Activated B cell treated with CpG ODN at 0.5 μM for 24 hours (primary cell): ENCODE results near the gene ATP6V0A1. TPM values are rescaled to one million over a fixed set of nuclear protein-coding genes. Genes with fewer than 3 reads are reported as not detected.
A peak's percentile ranks its signal among the peaks of the same experiment; 100 is the strongest.
"Not testable (repeated sequence)": the region's sequence is repeated elsewhere in the genome, so short reads cannot be mapped to it uniquely, and the experiment has no call there.

Experiments used
- ATAC-seq: fragments of 200-7000 bp; cut with Tn5 transposase; one replicate; pipeline ENCODE4 v1.10.0; 2021; ENCODE audit warnings: low read depth, mild to moderate bottlenecking, moderate library complexity
- CTCF ChIA-PET: fragments of 350-600 bp; sonication (Branson Sonifier 250); formaldehyde crosslinking; loops from one replicate; lab custom pipeline; 2021; ENCODE audit warnings: antibody characterized with exemption; lab: Charles Lee
- POLR2A ChIA-PET: fragments of 350-600 bp; sonication (Branson Sonifier 250); formaldehyde crosslinking; loops from one replicate; lab custom pipeline; 2021; ENCODE audit warnings: antibody characterized with exemption; lab: Charles Lee
- DNase-seq: peaks from one replicate; pipeline ENCODE4 v3.0.0; 2022
- H3K27ac Mint-ChIP-seq: one replicate; pipeline ENCODE4 v1.8.0; 2020; ENCODE audit warnings: mixed read lengths
- H3K27me3 Mint-ChIP-seq: one replicate; pipeline ENCODE4 v1.8.0; 2021; ENCODE audit warnings: mixed read lengths
- H3K36me3 Mint-ChIP-seq: one replicate; pipeline ENCODE4 v1.8.0; 2021; ENCODE audit warnings: low read depth, mixed read lengths
- H3K4me1 Mint-ChIP-seq: one replicate; pipeline ENCODE4 v1.8.0; 2021; ENCODE audit warnings: mixed read lengths
- H3K4me3 Mint-ChIP-seq: one replicate; pipeline ENCODE4 v1.8.0; 2020; ENCODE audit warnings: mild to moderate bottlenecking, mixed read lengths
- H3K9me3 Mint-ChIP-seq: one replicate; pipeline ENCODE4 v1.8.0; 2020; ENCODE audit warnings: mixed read lengths
- intact Hi-C: fragments of 100-400 bp; cut with micrococcal nuclease; formaldehyde crosslinking; loops from one replicate; pipeline ENCODE4 v1.15.1; 2024
- total RNA-seq: library from RNA; stranded (reverse); gene quantifications from 2 replicates; pipeline ENCODE4 v1.2.3, GENCODE V29; 2022
- TF ChIP-seq, protein P1 (sequence below): fragments of 200-600 bp; IDR thresholded peaks from one replicate; pipeline ENCODE4 v1.8.0; 2022; ENCODE audit warnings: antibody characterized with exemption, mild to moderate bottlenecking

ATP6V0A1 gene
- total RNA-seq, 1 donor from 2014 or later: 75.6 TPM

DNA sequence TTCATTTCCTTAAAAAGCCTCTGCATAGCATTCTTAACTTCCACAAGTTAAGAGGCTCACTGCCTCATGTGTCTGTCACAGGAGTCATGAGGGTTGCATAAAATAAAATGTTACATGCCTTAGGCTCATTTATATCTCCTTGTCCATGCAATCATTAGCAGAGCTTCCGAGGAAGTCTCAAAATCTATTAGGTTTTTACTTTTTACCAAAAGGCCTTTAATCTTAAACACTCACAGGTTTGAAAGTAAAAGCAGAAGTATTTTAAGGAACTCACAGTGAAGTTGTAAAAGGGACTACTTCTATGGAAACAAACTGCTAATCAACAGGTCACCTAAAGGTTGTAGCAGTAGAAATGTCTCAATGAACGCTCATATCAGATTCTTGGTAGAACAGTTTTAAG lies 5.2 kb upstream of the ATP6V0A1 start:
- peak overlapping the region; percentile 71 for H3K27ac Mint-ChIP-seq
- ATAC-seq (peak; percentile 41), DNase-seq (no peak)
- H3K36me3 Mint-ChIP-seq: no peaks in the 10 kb centered on the region
- CTCF ChIA-PET: interaction anchor here (1.1 kb wide), 1 partner anchor 25 kb away, joined by 3 read pairs; no protein-coding TSS in a partner anchor
- peaks cover 59% of the 10 kb centered on the region for H3K4me1 Mint-ChIP-seq
- TF ChIP-seq, protein P1, sequence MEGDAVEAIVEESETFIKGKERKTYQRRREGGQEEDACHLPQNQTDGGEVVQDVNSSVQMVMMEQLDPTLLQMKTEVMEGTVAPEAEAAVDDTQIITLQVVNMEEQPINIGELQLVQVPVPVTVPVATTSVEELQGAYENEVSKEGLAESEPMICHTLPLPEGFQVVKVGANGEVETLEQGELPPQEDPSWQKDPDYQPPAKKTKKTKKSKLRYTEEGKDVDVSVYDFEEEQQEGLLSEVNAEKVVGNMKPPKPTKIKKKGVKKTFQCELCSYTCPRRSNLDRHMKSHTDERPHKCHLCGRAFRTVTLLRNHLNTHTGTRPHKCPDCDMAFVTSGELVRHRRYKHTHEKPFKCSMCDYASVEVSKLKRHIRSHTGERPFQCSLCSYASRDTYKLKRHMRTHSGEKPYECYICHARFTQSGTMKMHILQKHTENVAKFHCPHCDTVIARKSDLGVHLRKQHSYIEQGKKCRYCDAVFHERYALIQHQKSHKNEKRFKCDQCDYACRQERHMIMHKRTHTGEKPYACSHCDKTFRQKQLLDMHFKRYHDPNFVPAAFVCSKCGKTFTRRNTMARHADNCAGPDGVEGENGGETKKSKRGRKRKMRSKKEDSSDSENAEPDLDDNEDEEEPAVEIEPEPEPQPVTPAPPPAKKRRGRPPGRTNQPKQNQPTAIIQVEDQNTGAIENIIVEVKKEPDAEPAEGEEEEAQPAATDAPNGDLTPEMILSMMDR: no peak
- intact Hi-C loops: no loop called here
- no peaks in the 10 kb centered on the region for H3K9me3 Mint-ChIP-seq
- peak overlapping the region; percentile 64 for H3K4me3 Mint-ChIP-seq
- no peaks in the 10 kb centered on the region for H3K27me3 Mint-ChIP-seq
- POLR2A ChIA-PET: no interaction called here

DNA sequence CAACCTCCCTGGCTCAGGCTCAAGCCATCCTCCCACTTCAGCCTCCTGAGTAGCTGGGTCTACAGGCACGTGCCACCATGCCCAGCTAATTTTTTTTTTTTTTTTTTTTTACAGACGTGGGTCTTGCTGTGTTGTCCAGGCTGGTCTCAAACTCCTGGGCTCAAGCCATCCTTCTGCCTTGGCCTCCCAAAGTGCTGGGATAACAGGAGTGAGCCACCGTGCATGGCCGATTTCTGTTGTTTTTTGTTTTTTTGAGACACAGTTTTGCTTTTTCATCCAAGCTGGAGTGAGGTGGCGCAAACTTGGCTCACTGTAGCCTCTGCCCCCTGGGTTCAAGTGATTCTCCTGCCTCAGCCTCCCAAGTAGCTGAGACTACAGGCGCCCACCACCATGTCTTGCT lies 3.7 kb upstream of the ATP6V0A1 start:
- H3K27ac Mint-ChIP-seq, H3K36me3 Mint-ChIP-seq, CTCF ChIA-PET, H3K4me3 Mint-ChIP-seq, H3K27me3 Mint-ChIP-seq, H3K9me3 Mint-ChIP-seq, ATAC-seq, DNase-seq: not testable (repeated sequence)
- POLR2A ChIA-PET: interaction anchor here (0.6 to 1.1 kb wide), 4 partner anchors 11 to 90 kb away, joined by 3 to 6 read pairs (median 3); no protein-coding TSS in a partner anchor
- intact Hi-C loops: loop anchor here (5.0 kb wide), 1 partner anchor 273 kb away; the partner anchor contains the start of gene KCNH4
- peaks cover 71% of the 10 kb centered on the region for H3K4me1 Mint-ChIP-seq

DNA sequence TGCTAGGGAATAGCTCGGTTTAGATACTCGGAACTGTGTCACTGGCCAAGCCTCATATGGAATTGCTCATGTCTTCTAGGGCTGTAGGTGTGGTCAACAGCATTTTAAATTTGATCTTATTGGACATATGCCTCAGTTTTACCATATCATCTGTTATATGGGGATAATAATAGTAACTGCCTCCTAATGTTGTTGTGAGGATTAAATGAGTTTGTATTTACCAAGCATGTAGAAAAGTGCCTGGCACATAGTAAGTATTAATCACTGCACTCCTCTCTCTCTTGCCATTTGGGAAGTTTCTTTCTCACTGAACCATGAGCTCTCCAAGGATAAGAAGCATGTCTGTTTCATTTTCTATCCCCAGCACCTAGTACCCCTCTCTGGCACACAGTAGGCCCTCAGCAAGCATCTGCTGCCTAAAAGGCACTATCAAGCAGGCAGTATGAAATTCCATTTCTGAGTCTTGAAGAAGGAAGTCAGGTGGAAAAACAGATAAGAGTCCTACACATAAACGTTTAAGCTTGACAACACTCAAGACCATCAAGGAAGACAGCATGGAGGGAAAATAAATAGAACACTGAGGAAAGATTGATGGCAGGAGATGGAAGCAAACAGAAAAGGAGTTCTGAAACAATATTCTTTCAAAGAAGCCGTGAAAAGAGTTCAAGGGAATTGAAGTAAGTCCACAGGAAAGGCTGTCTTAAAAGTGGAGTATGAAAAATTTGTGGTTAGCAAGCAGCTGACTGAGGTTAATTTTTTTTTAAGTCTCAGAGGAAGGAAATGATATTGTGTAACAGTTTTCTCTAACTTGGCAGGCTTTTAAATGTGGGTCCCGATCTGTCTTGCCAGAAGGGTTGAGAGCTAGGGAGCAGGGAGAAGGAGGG lies 2.2 kb upstream of the ATP6V0A1 start:
- no peaks in the 10 kb centered on the region for H3K27me3 Mint-ChIP-seq
- peaks cover 81% of the 10 kb centered on the region for H3K4me1 Mint-ChIP-seq
- H3K4me3 Mint-ChIP-seq: peak overlapping the region; percentile 83
- H3K36me3 Mint-ChIP-seq: peaks cover 22% of the 10 kb centered on the region
- no peak for DNase-seq
- TF ChIP-seq, protein P1: no peak
- H3K9me3 Mint-ChIP-seq: no peaks in the 10 kb centered on the region
- intact Hi-C loops: loop anchor here (2.0 to 5.0 kb wide), 2 partner anchors 68 to 274 kb away; partner anchors contain the start of genes KCNH4 and STAT3
- ChIA-PET POLR2A (interaction anchor here (0.6 to 1.8 kb wide), 9 partner anchors 15 to 168 kb away, joined by 3 to 12 read pairs (median 3); partner anchors contain the start of genes NAGLU, STAT3 and STAT5A), CTCF (interaction anchor here (1.0 to 1.3 kb wide), 4 partner anchors 18 to 144 kb away, joined by 3 to 5 read pairs (median 4); no protein-coding TSS in a partner anchor)
- peak; percentile 11 for ATAC-seq
- peak overlapping the region; percentile 95 for H3K27ac Mint-ChIP-seq

DNA sequence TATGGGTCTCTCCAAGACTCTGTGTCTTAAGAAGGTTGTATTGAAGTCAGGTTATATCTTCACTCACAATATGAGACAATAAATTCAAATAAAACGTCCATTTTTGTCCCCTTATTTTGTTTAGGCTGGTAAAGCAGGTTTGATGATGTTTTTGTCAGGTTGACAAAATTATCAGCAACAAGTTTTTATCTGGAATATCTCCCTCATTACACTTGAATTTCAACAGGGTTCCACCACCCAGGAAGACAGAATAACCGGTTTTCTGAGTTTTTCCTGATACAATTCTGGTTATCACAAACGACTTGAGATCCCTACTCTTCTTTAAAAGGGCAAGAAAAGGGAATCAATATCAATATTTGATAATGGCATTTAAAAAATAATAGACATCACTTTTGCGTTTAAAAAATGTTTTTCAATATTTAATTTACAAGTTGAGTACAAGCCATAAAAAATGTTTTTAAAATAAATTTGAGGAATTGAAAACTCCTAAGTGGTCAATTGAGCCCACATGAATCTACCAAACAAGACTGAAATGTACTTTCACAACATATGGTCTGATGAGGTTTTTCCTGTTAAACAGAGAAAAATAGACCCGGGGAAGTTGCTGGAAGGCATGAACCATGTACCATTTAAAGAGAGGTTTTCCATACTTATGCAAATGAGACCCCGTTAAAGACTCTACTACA lies 1.4 kb upstream of the ATP6V0A1 start:
- Mint-ChIP-seq H3K36me3 (peaks cover 30% of the 10 kb centered on the region), H3K9me3 (no peaks in the 10 kb centered on the region), H3K27ac (peak overlapping the region; percentile 95), H3K27me3 (no peaks in the 10 kb centered on the region), H3K4me1 (peaks cover 82% of the 10 kb centered on the region), H3K4me3 (peak overlapping the region; percentile 83)
- intact Hi-C loops: loop anchor here (2.0 to 5.0 kb wide), 2 partner anchors 68 to 275 kb away; partner anchors contain the start of genes KCNH4 and STAT3
- DNase-seq: no peak
- TF ChIP-seq, protein P1: no peak
- peak; percentile 7 for ATAC-seq
- CTCF ChIA-PET: interaction anchor here (1.0 kb wide), 3 partner anchors 18 to 145 kb away, joined by 3 to 5 read pairs (median 3); no protein-coding TSS in a partner anchor
- POLR2A ChIA-PET: interaction anchor here (0.6 to 1.8 kb wide), 8 partner anchors 15 to 399 kb away, joined by 3 to 12 read pairs (median 4); partner anchors contain the start of genes NAGLU and STAT3

DNA sequence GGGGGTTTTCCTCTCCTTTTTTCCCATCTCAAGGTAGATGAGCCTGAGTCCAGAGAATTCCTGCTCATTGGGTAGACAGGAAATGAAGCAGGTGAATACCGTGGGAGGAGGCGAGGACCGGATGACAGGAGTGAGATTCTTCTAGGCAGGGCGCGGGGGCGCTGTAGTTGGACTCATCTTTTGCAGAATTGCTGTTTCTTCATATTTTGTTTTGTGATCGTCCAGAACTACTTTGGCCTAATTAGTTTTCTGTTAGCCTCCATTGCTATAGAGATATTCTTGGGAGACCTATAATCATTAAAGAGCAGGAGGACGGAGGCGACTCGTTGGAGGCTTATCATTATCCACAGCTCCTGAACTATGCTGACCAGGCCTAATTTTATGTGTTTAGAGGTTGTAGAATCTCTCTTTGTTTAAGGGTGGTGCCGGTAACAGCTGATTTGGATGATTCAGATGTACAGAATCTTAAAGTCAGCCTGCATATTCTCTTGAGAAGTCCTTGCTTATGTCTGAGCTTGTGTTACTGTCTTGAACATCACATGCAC lies 650 bp downstream of the ATP6V0A1 start:
- TF ChIP-seq, protein P1: no peak
- Mint-ChIP-seq H3K9me3 (no peaks in the 10 kb centered on the region), H3K36me3 (peaks cover 44% of the 10 kb centered on the region), H3K27ac (peak overlapping the region; percentile 95), H3K4me3 (peak overlapping the region; percentile 98), H3K27me3 (no peaks in the 10 kb centered on the region), H3K4me1 (peaks cover 66% of the 10 kb centered on the region)
- ATAC-seq (no peak), DNase-seq (no peak)
- POLR2A ChIA-PET: interaction anchor here (0.9 to 1.5 kb wide), 2 partner anchors 71 to 171 kb away, joined by 3 to 5 read pairs; partner anchors contain the start of genes STAT3 and STAT5A
- intact Hi-C loops: loop anchor here (2.0 to 5.0 kb wide), 3 partner anchors 21 to 277 kb away; partner anchors contain the start of gene KCNH4
- CTCF ChIA-PET: interaction anchor here (1.0 to 2.6 kb wide), 4 partner anchors 18 to 71 kb away, joined by 3 to 13 read pairs (median 4); no protein-coding TSS in a partner anchor
